Endothelial cell of umbilical vein (primary cell): ENCODE results near the gene TRABD. TPM values are rescaled to one million over a fixed set of nuclear protein-coding genes. Genes with fewer than 3 reads are reported as not detected.

Experiments used
- BruUV-seq: library from RNA; stranded (reverse); fragments of 400-500 nt; replicated peaks from 2 replicates; lab custom pipeline; 2021; lab: Mats Ljungman, UMichigan
- CTCF ChIA-PET: fragments of 300-600, 350-600 bp; sonication (Branson Sonifier 250); formaldehyde crosslinking; loops from one replicate; lab custom pipeline; 2021; ENCODE audit warnings: antibody characterized with exemption, inconsistent platforms; lab: Charles Lee
- POLR2A ChIA-PET: fragments of 300-600, 350-600 bp; sonication (Branson Sonifier 250); formaldehyde crosslinking; loops from one replicate; lab custom pipeline; 2021; ENCODE audit warnings: antibody characterized with exemption, inconsistent platforms; lab: Charles Lee
- DNase-seq: peaks from one replicate; pipeline ENCODE4 v3.0.0-alpha.2; 2011; ENCODE audit warnings: low read depth, low spot score
- FAIRE-seq: peaks from 2 replicates; lab custom pipeline; 2011; peaks lifted over from hg19 to GRCh38; lab: Jason Lieb, UNC
- H2AFZ ChIP-seq: 2 replicates; pipeline ENCODE4 v1.6.0; 2012; ENCODE audit warnings: low read depth, low read length, control low read depth, inconsistent platforms
- H3K27ac ChIP-seq: 2 replicates; pipeline ENCODE4 v1.5.1; 2011; ENCODE audit warnings: low read depth, mild to moderate bottlenecking, control low read depth, low read length, moderate library complexity; ENCODE audit not compliant: insufficient read depth
- H3K27me3 ChIP-seq, 2 experiments: 2 replicates each; pipeline versions ENCODE4 v1.6.0 to v1.6.1; 2011; ENCODE audit warnings: low read length in 2 of 2, mixed read lengths in 1 of 2; ENCODE audit not compliant: control insufficient read depth in 2 of 2, insufficient read depth in 2 of 2
- H3K36me3 ChIP-seq, 2 experiments: 2 replicates in 1 of 2; 3 replicates in 1 of 2; pipeline ENCODE4 v1.5.1; 2011; ENCODE audit warnings: low read length in 2 of 2, mild to moderate bottlenecking in 1 of 2, moderate library complexity in 1 of 2; ENCODE audit not compliant: control insufficient read depth in 2 of 2, insufficient read depth in 2 of 2; ENCODE audit errors: extremely low read depth in 1 of 2
- H3K4me1 ChIP-seq: 3 replicates; pipeline ENCODE4 v1.5.1; 2011; ENCODE audit warnings: mild to moderate bottlenecking, low read length; ENCODE audit not compliant: control insufficient read depth, insufficient read depth; ENCODE audit errors: extremely low read depth
- H3K4me2 ChIP-seq: 2 replicates; pipeline ENCODE4 v1.6.1; 2011; ENCODE audit warnings: low read length, control low read depth, mixed read lengths; ENCODE audit not compliant: insufficient read depth
- H3K4me3 ChIP-seq, 3 experiments: fragments of 200-600 bp in 1 of 3; sonication (generic), shearing (Covaris generic) in 1 of 3; replicated peaks in 1 of 3; 2 replicates each; pipeline ENCODE4 v1.5.1; 2011 to 2016; ENCODE audit warnings: control low read depth in 3 of 3, low read length in 3 of 3, mild to moderate bottlenecking in 2 of 3, inconsistent platforms in 1 of 3, low read depth in 1 of 3, moderate library complexity in 1 of 3; ENCODE audit not compliant: insufficient read depth in 1 of 3
- H3K79me2 ChIP-seq: 2 replicates; pipeline ENCODE4 v1.6.0; 2012; ENCODE audit warnings: low read length, inconsistent platforms; ENCODE audit not compliant: control insufficient read depth, insufficient read depth
- H3K9ac ChIP-seq: replicated peaks from 2 replicates; pipeline ENCODE3; 2011; ENCODE audit warnings: low read length, control low read depth; ENCODE audit not compliant: insufficient read depth; ENCODE audit errors: extremely low read depth
- H3K9me1 ChIP-seq: replicated peaks from 3 replicates; pipeline ENCODE4 v1.6.0; 2011; ENCODE audit warnings: mild to moderate bottlenecking, low read length; ENCODE audit not compliant: control insufficient read depth, insufficient read depth; ENCODE audit errors: extremely low read depth
- H3K9me3 ChIP-seq: replicated peaks from 2 replicates; pipeline ENCODE4 v1.5.1; 2012; ENCODE audit warnings: low read length, inconsistent platforms; ENCODE audit not compliant: control insufficient read depth, insufficient read depth
- H4K20me1 ChIP-seq: replicated peaks from 2 replicates; pipeline ENCODE3; 2011; ENCODE audit warnings: mild to moderate bottlenecking, low read length; ENCODE audit not compliant: control insufficient read depth, insufficient read depth; ENCODE audit errors: extremely low read depth
- CTCF ChIP-seq, 2 donors: IDR thresholded peaks; 1 replicate in 1 of 2; 2 replicates in 1 of 2; pipeline ENCODE4 v1.5.1; 2011; ENCODE audit warnings: low read length in 2 of 2, mild to moderate bottlenecking in 2 of 2, moderate library complexity in 2 of 2, control low read depth in 1 of 2, inconsistent platforms in 1 of 2, low read depth in 1 of 2; ENCODE audit not compliant: insufficient read depth in 1 of 2; ENCODE audit errors: extremely low read depth in 1 of 2
- EZH2 ChIP-seq: IDR thresholded peaks from 2 replicates; pipeline ENCODE4 v1.6.1; 2012; ENCODE audit warnings: borderline replicate concordance, low read depth, mild to moderate bottlenecking, moderate library complexity, low read length, inconsistent platforms; ENCODE audit not compliant: severe bottlenecking
- FOS ChIP-seq: IDR thresholded peaks from 2 replicates; pipeline ENCODE4 v1.6.1; 2011; ENCODE audit warnings: mild to moderate bottlenecking, low read length, moderate library complexity, borderline replicate concordance; ENCODE audit not compliant: insufficient read depth
- GATA2 ChIP-seq: IDR thresholded peaks from 2 replicates; pipeline ENCODE4 v1.7.0; 2011; ENCODE audit warnings: low read depth, mild to moderate bottlenecking, moderate library complexity, mixed read lengths, low read length; ENCODE audit not compliant: insufficient read length, insufficient read depth
- JUN ChIP-seq: IDR thresholded peaks from 2 replicates; pipeline ENCODE4 v1.6.1; 2011; ENCODE audit warnings: borderline replicate concordance, low read depth; ENCODE audit not compliant: insufficient read length, insufficient read depth
- MYC ChIP-seq: IDR thresholded peaks from one replicate; pipeline ENCODE4 v1.6.1; 2011; ENCODE audit warnings: mild to moderate bottlenecking, low read depth, low read length
- POLR2A ChIP-seq: IDR thresholded peaks from 2 replicates; pipeline ENCODE4 v1.6.1; 2012; ENCODE audit warnings: low read depth, mild to moderate bottlenecking, control low read depth, low read length
- POLR2AphosphoS5 ChIP-seq: IDR thresholded peaks from 2 replicates; pipeline ENCODE4 v1.6.1; 2012; ENCODE audit warnings: low read depth, mild to moderate bottlenecking, control low read depth, low read length, moderate library complexity; ENCODE audit not compliant: insufficient read depth
- dilution Hi-C: fragments of 300-500 bp; cut with MboI; formaldehyde crosslinking; loops from one replicate; pipeline ENCODE4 v1.15.0; 2019; ENCODE audit warnings: low sequenced_read_pairs; ENCODE audit not compliant: extremely low pct_ligation_motif_present
- intact Hi-C: fragments of 100-400 bp; cut with micrococcal nuclease; formaldehyde crosslinking; loops from one replicate; pipeline ENCODE4 v1.10.0; 2022
- polyA plus RNA-seq, 4 experiments: library from polyadenylated mRNA; depleted of rRNA in 3 of 4; stranded (reverse) in 3 of 4; unstranded in 1 of 4; fragments of >200 nt; gene quantifications; 2 replicates each; pipeline versions ENCODE4 v1.2.1 to v1.2.3, GENCODE V29; 2011 to 2012; ENCODE audit warnings: missing spikeins in 1 of 4
- total RNA-seq: library from RNA; stranded (reverse); gene quantifications from 2 replicates; pipeline ENCODE4 v1.2.3, GENCODE V29; 2021
- TF ChIP-seq, protein P1 (sequence below): IDR thresholded peaks from 2 replicates; pipeline ENCODE4 v1.6.1; 2011; ENCODE audit not compliant: insufficient read depth, insufficient read length

The TRABD gene
- total and polyA plus RNA-seq, 2 donors (not counting 3 experiments of a cell fraction or from before 2014, with no cell fraction given): 46.8 to 48.4 TPM

GRCh38 chr22:50157709-50158375, 27.9 kb upstream of the TRABD start:
- TF ChIP-seq JUN: no peak
- TF ChIP-seq MYC: no peak
- TF ChIP-seq GATA2: no peak
- TF ChIP-seq CTCF (IDR thresholded peaks at IDR 0.05; ENCODE audit: extremely low read depth in 1 of 2, insufficient read depth in 1 of 2, low read depth in 1 of 2, low read length in 2 of 2): no peak
- no peak for TF ChIP-seq EZH2
- TF ChIP-seq FOS: no peak
- TF ChIP-seq, protein P1, sequence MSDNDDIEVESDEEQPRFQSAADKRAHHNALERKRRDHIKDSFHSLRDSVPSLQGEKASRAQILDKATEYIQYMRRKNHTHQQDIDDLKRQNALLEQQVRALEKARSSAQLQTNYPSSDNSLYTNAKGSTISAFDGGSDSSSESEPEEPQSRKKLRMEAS: no peak
- TF ChIP-seq POLR2AphosphoS5: no peak
- no peak for TF ChIP-seq POLR2A
- dilution Hi-C loops: no loop called here
- H3K9me1 ChIP-seq: no peaks in the 10 kb centered on the region
- intact Hi-C loops: no loop called here
- H3K36me3 ChIP-seq: peaks cover 25 to 39% of the 10 kb centered on the region in 2 experiments
- ChIA-PET CTCF (no interaction called here), POLR2A (no interaction called here)
- no peak for FAIRE-seq
- H3K4me1 ChIP-seq: no peaks in the 10 kb centered on the region
- no peak for DNase-seq
- no peaks in the 10 kb centered on the region for H3K79me2 ChIP-seq
- BruUV-seq: no TSS peak
- no peak overlapping the region for H2AFZ ChIP-seq
- H3K9me3 ChIP-seq: no peaks in the 10 kb centered on the region
- H4K20me1 ChIP-seq: no peaks in the 10 kb centered on the region
- no peak overlapping the region for H3K4me2 ChIP-seq
- H3K9ac ChIP-seq: no peak overlapping the region
- no peak overlapping the region for H3K4me3 ChIP-seq
- H3K27ac ChIP-seq: no peak overlapping the region
- no peaks in the 10 kb centered on the region for H3K27me3 ChIP-seq
